ENCODE results near the gene SPNS3.

- TF ChIP-seq CTCF (IDR thresholded peaks at IDR 0.05) (no peak), EZH2phosphoT487 (IDR thresholded peaks at IDR 0.05; ENCODE audit: borderline replicate concordance, low read depth) (no peak), CHD2 (IDR thresholded peaks at IDR 0.05; ENCODE audit: low read length, partially characterized antibody) (no peak), TAF1 (IDR thresholded peaks at IDR 0.05; ENCODE audit: borderline replicate concordance, low read depth, low read length) (no peak), GABPA (IDR thresholded peaks at IDR 0.05; ENCODE audit: low read depth) (no peak), SMC3 (IDR thresholded peaks at IDR 0.05; ENCODE audit: low read depth, low read length) (no peak), SIN3A (IDR thresholded peaks at IDR 0.05; ENCODE audit: borderline replicate concordance, low read depth, low read length) (no peak), POLR2AphosphoS5 (IDR thresholded peaks at IDR 0.05; ENCODE audit: low read depth, low read length) (0 out of 2 replicates have a peak, but pooled peaks have one; percentile 22), RAD21 (IDR thresholded peaks at IDR 0.05; ENCODE audit: low read length) (no peak), USF2 (IDR thresholded peaks at IDR 0.05; ENCODE audit: borderline replicate concordance, low read depth, low read length) (no peak), FOSL2 (IDR thresholded peaks at IDR 0.05; ENCODE audit: borderline replicate concordance, low read depth) (no peak), EP300 (IDR thresholded peaks at IDR 0.05; ENCODE audit: borderline replicate concordance in 1 of 2, low read depth in 1 of 2, low read length in 1 of 2) (no peak)
These were observed 102.6 kb downstream of the SPNS3 start for GRCh38 chr17:4536259-4536741.
